ENCODE data around the gene KIAA1191. TPM values are rescaled to one million over a fixed set of nuclear protein-coding genes. Genes with fewer than 3 reads are reported as not detected.
"Not testable (repeated sequence)": the region's sequence is repeated elsewhere in the genome, so short reads cannot be mapped to it uniquely, and the experiment has no call there.

KIAA1191 gene
- total RNA-seq, 4 donors from 2014 or later: 76.3 to 174 (median 84.1) TPM

- no peak for DNase-seq
- H3K4me1 ChIP-seq: no peaks in the 10 kb centered on the region
- H3K36me3 ChIP-seq: peaks cover 0 to 27% of the 10 kb centered on the region in 2 donors
- ATAC-seq: peak in 1 of 2 donors; percentile 49
- no peak overlapping the region for H3K27ac ChIP-seq
- H3K4me3 ChIP-seq: no peak overlapping the region
- H3K27me3 ChIP-seq: no peaks in the 10 kb centered on the region
- TF ChIP-seq CTCF (IDR thresholded peaks at IDR 0.05 in 4 of 5, conservative IDR thresholded peaks at IDR 0.05 in 1 of 5): peak in 2 of 5 experiments; percentile 7 to 19
- TF ChIP-seq POLR2A (IDR thresholded peaks at IDR 0.05): no peak
- in situ Hi-C loops (cut with MboI; ENCODE audit: low sequenced_read_pairs in 4 of 4) (no loop called here), intact Hi-C loops (cut with DNase I; ENCODE audit: low total_unique reads) (no loop called here)
- no peaks in the 10 kb centered on the region for H3K9me3 ChIP-seq
Measured at GRCh38 chr5:176319827-176320554, 41.6 kb downstream of the KIAA1191 start.

GRCh38 chr5:176317534-176318374, 43.8 kb downstream of the KIAA1191 start:
- H3K36me3 ChIP-seq: peaks cover 0 to 19% of the 10 kb centered on the region in 2 donors
- H3K4me1 ChIP-seq: no peaks in the 10 kb centered on the region
- H3K27me3 ChIP-seq: no peaks in the 10 kb centered on the region
- intact Hi-C loops (cut with DNase I; ENCODE audit: low total_unique reads) (no loop called here), in situ Hi-C loops (cut with MboI; ENCODE audit: low sequenced_read_pairs in 4 of 4) (no loop called here)
- H3K27ac ChIP-seq: no peak overlapping the region
- no peak for TF ChIP-seq CTCF (IDR thresholded peaks at IDR 0.05 in 4 of 5, conservative IDR thresholded peaks at IDR 0.05 in 1 of 5)
- TF ChIP-seq POLR2A (IDR thresholded peaks at IDR 0.05): no peak
- ATAC-seq (no peak), DNase-seq (no peak)
- no peak overlapping the region for H3K4me3 ChIP-seq
- no peaks in the 10 kb centered on the region for H3K9me3 ChIP-seq

GRCh38 chr5:176305356-176305755, 56.2 kb downstream of the KIAA1191 start:
- H3K27me3 ChIP-seq; in situ Hi-C loops (cut with MboI; ENCODE audit: low sequenced_read_pairs in 4 of 4); H3K4me3 ChIP-seq; ATAC-seq; intact Hi-C loops (cut with DNase I; ENCODE audit: low total_unique reads); H3K36me3 ChIP-seq; H3K4me1 ChIP-seq; H3K9me3 ChIP-seq; DNase-seq; H3K27ac ChIP-seq: not testable (repeated sequence)

MicroRNA genes within 50 kb of the gene (microRNA counts, 767-probe panel; counts per million panel counts)
- microRNA hsa-miR-1271-5p: 356 to 448 counts per million in 2 donors

Small RNAs within 50 kb of the gene (microRNA-seq; reads per million reads assigned to microRNA genes)
- gene MIR1271 (ENCODE audit: borderline replicate concordance in 2 of 2): 17.7 to 20.5 reads per million in 2 donors

Other genes with a start within 250 kb of the KIAA1191 start
- gene SIMC1, start 123.3 kb downstream of the KIAA1191 start, total RNA-seq: 10 to 100 TPM in 2 of 4 donors, 1 to 10 TPM in 2; 5.1 to 45.8 (median 11.5) TPM
- gene ARL10, start 3.7 kb upstream of the KIAA1191 start, total RNA-seq: 1 to 10 TPM; 1.4 to 4.7 (median 2.4) TPM
- gene NOP16, start 26.8 kb upstream of the KIAA1191 start, total RNA-seq: 10 to 100 TPM; 21.6 to 43.5 (median 33.9) TPM
- gene HIGD2A, start 27.0 kb upstream of the KIAA1191 start, total RNA-seq: 100 to 1,000 TPM; 189 to 274 (median 229) TPM
- 100 to 1,000 TPM; 261 to 386 (median 302) TPM for gene CLTB, start 54.8 kb upstream of the KIAA1191 start, total RNA-seq
- 10 to 100 TPM; 14.0 to 20.7 (median 14.7) TPM for gene FAF2, start 86.6 kb upstream of the KIAA1191 start, total RNA-seq
- gene RNF44, start 175.6 kb upstream of the KIAA1191 start, total RNA-seq: 1 to 10 TPM; 4.1 to 7.0 (median 6.7) TPM
- under 1 TPM in 3 of 4 donors, not detected in 1; 0.07 to 0.27 (median 0.20) TPM for gene CDHR2, start 187.6 kb upstream of the KIAA1191 start, total RNA-seq
- gene GPRIN1, start 248.4 kb upstream of the KIAA1191 start, total RNA-seq: under 1 TPM; 0.35 to 0.78 (median 0.47) TPM

All from gastrocnemius medialis (tissue), 4 donors.